HG03196 (cell line): Measurements from ENCODE around the gene PPP2R3A.
"Not testable (repeated sequence)": the region's sequence is repeated elsewhere in the genome, so short reads cannot be mapped to it uniquely, and the experiment has no call there.

Experiments used
- ATAC-seq: cut with Tn5 transposase; IDR thresholded peaks from one replicate; pipeline ENCODE4 v1.9.1; 2021; ENCODE audit not compliant: unreplicated experiment

The PPP2R3A gene

GRCh38 chr3:136144397-136144796, 178.9 kb downstream of the PPP2R3A start:
- ATAC-seq = not testable (repeated sequence)

- no peak for ATAC-seq
Measured at GRCh38 chr3:136146981-136147729, 181.6 kb downstream of the PPP2R3A start.

GRCh38 chr3:136149667-136150066, 184.1 kb downstream of the PPP2R3A start:
- no peak for ATAC-seq

GRCh38 chr3:136151219-136151618, 185.7 kb downstream of the PPP2R3A start:
- no peak for ATAC-seq

DNA sequence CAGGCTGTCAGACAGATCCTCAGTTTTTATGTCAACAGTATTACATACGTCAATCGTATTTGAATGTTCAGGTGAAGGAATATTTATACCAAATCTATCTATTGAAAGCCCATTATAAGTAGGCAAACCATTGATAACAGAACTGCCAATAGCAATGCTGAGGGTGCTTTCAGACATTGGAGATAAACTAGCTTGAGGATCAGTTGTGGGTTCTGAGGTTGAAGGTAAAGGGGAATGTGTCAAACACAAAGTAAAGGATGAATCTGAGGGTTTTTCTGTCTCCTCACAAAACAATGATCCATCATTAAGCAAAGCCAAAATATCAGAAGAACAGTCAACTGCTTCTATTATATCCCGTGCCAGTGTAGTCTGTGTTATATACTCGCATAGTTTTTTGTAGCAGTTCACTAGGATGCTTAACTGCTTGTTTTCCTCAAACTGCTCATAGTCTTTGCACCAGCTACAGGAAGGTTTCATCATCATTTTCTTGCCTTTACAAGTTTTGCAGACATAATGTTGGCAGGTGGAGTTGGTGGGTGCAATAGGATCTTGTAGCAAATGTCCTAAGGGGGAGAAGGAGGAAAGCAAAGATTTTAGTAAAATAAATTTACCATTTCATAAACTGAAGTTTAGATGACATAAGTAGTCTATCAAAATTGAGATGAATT, 186.8 kb downstream of the PPP2R3A start:
- ATAC-seq = no peak

GRCh38 chr3:136152963-136153362, 187.4 kb downstream of the PPP2R3A start:
- no peak for ATAC-seq

- ATAC-seq = no peak
Measured at GRCh38 chr3:136161516-136161915, 196.0 kb downstream of the PPP2R3A start.

- ATAC-seq = no peak
Measured at GRCh38 chr3:136162322-136162721, 196.8 kb downstream of the PPP2R3A start.

DNA sequence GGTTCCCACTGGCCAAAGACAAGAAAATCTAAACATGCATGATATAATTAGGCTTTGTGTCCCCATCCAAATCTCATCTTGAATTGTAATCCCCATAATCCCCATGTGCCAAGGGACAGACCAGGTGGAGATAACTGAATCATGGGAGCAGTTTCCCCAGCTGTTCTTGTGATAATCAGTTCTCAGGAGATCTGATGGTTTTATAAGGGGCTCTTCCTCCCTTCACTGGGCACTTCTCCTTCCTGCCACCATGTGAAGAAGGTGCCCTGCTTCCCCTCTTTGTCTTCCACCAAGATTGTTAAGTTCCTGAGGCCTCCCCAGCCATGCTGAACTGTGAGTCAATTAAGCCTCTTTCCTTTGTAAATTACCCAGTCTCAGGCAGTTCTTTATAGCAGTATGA, 198.1 kb downstream of the PPP2R3A start:
- not testable (repeated sequence) for ATAC-seq

DNA sequence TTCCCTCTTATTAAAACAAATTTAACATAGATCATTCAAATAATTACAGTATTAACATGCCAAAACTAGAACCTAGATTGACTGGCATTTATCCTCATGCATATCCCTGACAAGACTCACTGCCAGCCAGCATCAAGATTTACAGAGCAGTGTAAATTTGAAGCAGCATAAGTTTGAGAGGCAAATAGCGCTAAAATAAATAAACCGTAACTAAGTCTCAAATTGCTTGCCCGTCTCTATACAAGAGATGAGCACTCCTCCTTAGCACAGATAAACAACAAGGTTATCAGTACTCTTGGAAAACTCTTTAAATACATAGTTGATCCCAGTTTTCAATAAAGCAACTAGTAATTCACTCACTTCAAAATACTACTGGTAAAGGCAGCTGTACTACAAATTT, 201.0 kb downstream of the PPP2R3A start:
- no peak for ATAC-seq

- not testable (repeated sequence) for ATAC-seq
Measured at GRCh38 chr3:136168236-136168635, 202.7 kb downstream of the PPP2R3A start.

- ATAC-seq = no peak
Measured at GRCh38 chr3:136171097-136171542, 205.6 kb downstream of the PPP2R3A start.

GRCh38 chr3:136173939-136174490, 208.5 kb downstream of the PPP2R3A start:
- ATAC-seq = no peak

- no peak for ATAC-seq
Measured at GRCh38 chr3:136177876-136178275, 212.3 kb downstream of the PPP2R3A start.

GRCh38 chr3:136181741-136182140, 216.2 kb downstream of the PPP2R3A start:
- no peak for ATAC-seq

GRCh38 chr3:136184703-136185102, 219.2 kb downstream of the PPP2R3A start:
- no peak for ATAC-seq

DNA sequence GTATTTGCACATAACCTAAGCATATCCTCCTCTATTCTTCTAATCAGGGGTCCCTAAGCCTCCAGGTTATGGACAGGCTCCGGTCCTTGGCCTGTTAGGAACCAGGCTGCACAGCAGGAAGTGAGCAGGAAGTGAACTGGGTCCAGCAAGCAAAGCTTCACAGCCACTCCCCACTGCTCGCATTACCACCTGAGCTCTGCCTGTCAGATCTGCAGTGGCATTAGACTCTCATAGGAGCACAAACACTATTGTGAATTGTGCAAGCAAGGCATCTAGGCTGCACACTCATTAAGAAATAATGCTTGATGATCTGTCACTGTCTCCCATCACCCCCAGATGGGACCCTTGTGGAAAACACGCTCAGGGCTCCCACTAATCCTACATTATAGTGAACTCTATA, 220.8 kb downstream of the PPP2R3A start:
- peak; percentile 51 for ATAC-seq

GRCh38 chr3:136186846-136187245, 221.3 kb downstream of the PPP2R3A start:
- no peak for ATAC-seq

GRCh38 chr3:136187868-136188267, 222.3 kb downstream of the PPP2R3A start:
- ATAC-seq = no peak

GRCh38 chr3:136189043-136189442, 223.5 kb downstream of the PPP2R3A start:
- no peak for ATAC-seq

DNA sequence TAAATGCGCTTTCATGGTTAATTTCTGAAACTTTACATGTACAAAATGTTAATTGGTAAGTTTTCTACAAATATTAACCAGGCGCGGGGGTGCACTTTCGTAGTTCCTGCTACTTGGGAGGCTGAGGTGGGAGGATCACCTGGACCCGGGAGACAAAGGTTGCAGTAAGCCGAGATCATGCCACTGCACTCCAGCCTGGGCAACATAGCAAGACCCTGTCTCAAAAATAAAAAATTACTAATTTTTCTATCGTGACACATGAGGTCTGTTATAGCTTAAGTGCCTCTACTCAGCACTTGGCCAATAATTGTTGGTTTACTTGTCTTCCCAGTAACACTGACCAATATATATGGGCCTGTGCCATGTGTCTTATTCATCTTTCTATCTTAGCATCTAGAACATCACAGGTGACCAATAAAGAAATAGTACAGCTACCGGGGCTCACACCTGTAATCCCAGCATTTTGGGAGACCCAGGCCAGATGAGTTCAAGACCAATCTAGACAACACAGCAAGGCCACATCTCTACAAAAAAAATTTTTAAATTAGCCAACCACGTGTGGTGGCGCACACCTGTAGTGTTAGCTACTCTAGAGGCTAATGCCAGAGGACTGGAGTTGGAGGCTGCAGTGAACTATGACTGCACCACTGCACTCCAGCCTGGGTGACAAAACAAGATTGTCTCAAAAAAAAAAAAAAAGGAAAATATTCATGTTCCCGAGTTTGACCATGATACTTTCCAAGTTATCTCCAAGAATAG, 224.5 kb downstream of the PPP2R3A start:
- ATAC-seq = no peak
